DLD1 (cell line): ENCODE measurements around the gene NFYA.
"Not testable (repeated sequence)": the region's sequence is repeated elsewhere in the genome, so short reads cannot be mapped to it uniquely, and the experiment has no call there.

ENCODE experiments used
- in situ Hi-C: cut with HindIII; loops from 2 replicates; pipeline ENCODE4 v1.10.0; 2017; ENCODE audit warnings: low sequenced_read_pairs

NFYA gene

DNA sequence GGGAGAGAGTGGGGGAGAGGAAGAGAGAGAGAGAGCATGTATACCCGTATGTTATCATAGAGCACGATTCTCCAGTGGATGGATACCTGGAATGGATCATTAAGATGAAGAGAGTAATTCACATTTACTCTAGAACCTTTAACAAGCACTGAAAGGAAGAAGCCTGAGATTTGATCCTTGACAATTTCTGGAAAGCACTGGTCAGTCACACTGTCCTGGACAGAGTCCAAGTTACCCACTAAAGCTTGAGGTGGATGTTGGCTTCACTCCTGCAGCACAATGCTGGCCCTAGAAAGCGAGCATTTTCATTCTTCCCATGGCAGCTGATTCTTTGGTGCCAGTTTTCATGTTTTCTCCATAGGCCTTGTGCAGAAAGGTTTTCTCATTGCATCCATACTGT is 25.6 kb downstream of the NFYA start:
- in situ Hi-C loops = loop anchor here (25.0 kb wide), 1 partner anchor 89 kb away; no protein-coding TSS in a partner anchor

DNA sequence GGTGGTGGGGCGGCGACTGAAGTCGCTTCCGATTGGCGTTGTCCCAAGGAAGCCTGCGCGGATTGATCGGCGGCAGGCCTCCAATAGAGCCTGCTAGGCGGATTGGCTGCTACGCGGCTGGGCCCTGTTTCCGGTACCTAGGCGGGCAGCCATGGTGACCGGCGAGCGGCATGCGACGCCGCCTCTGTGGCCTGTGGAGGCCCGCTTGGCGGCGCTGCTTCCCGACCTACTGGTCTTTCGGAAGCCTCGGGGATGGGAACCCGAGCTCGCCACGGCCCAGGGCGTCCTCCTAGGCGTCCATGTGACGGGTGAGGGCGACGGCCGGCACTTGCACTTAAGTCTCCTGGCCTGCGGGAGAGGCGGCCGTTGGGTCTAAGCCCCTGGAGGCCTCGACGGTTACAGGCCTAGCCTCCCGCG is 28.1 kb downstream of the NFYA start:
- in situ Hi-C loops = no loop called here

DNA sequence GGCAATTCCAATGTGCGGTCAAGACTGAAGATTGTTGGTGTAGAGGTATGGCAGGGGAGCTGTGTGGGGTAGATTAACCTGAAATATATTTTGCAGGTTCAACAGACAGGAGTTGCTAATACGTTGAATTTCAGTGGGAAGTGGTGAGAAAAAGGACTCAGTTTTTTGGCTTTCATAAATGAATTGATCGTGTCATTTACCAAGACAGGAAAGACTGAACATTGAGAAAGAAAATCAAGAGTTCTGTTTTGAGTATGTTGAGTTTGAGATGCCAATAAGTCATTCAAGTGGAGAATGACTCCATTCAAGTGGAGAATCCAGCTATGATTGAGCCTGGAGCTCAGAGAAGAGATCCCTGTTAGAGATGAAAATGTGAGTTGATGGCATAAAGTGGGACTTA is 31.1 kb downstream of the NFYA start:
- in situ Hi-C loops = no loop called here

DNA sequence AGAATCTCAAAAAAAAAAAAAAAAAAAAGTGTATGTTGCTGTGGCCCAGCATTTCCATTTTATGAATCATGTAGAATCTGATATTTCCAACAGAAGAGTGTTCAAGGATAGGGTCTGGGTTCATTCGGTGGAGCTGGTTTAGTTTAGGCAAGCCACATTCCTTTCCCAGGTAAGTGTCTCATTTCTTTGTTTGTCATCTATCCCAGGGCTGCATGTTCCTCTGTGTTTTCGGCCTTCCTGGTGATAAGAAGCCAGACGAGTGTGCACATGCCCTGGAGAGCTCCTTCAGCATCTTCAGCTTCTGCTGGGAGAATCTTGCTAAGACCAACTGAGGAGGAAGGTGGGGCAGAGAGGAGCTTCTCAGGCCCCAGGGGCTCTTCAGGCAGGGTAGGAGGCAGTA is 38.2 kb downstream of the NFYA start:
- in situ Hi-C loops = no loop called here

DNA sequence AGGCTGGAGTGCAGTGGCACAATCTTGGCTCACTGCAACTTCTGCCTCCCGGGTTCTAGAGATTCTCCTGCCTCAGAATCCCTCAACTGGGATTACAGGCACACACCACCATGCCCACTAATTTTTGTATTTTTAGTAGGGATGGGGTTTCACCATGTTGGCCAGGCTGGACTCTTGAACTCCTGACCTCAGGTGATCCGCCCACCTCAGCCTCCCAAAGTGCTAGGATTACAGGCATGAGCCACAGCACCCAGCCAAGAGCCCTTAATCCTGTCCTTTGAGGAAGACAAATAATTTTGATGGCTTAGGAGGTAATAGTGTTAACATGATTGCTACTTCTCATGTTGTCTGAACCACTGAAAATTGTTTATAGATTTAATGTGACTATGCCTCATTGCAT is 42.3 kb downstream of the NFYA start:
- in situ Hi-C loops = not testable (repeated sequence)

DNA sequence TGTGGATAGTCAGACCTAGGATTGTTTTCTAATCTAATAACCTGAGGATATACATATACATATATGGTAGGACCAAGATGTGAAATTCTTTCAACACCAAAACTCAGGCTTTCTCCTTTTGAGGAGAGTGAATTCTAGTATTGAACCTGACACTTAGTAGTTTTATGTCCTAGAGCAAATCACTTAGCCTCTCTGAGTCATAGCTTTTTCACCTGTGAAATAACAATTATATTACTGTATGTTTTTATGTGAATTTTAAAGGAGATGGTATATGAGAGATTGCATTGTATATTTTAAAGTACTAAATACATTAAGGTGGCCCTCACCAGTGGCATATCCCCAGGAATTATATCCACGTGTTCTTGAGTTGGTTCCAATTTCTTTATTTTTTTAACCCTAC is 46.7 kb downstream of the NFYA start:
- in situ Hi-C loops = no loop called here

DNA sequence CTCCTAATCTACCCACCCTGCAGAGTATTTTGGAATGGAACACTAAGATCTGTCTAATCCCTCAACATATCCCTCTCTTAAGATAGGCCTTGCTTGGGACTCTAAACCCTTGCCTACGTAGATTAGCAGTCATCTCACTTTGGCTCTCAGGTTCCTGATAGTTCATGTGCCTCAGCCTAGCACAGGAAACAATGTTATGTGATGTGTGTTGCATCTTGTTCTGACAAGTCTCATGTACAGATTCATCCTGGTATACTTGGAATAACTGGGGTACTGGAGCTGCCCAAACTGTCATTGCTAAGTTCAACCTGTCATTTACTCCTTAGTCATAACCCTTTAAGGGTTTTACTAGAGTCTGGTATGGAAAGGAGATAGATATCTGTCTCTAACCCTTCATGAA is 47.3 kb downstream of the NFYA start:
- in situ Hi-C loops = no loop called here

DNA sequence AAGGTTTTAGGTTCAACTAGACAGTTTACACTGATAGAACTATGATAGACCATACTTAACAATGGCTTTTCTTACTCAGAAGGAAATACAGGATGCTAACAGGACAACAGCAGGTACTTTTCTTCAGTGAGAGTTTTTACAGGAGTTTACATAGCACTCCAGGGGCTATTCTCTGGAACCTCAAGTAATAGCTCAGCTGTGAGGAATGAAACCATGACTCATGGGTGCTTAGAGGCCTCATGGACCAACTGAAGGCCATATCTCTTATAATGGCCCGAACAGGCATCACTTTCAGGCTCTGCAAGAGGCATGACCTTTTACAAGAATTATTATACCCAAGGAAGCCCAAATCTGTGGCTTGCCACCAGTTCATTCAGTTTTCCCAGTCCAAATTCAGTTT is 49.6 kb downstream of the NFYA start:
- in situ Hi-C loops = no loop called here

DNA sequence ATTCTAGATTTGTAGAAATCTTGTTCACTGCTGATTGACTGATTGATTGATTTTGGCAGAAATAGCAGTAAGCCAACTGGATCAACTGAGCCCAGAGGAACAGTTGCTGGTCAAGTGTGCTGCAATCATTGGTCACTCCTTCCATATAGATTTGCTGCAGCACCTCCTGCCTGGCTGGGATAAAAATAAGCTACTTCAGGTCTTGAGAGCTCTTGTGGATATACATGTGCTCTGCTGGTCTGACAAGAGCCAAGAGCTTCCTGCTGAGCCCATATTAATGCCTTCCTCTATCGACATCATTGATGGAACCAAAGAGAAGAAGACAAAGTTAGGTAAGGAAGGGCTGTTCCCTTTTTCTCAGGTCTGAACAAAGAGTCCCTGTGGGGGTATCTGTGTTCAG is 50.1 kb downstream of the NFYA start:
- in situ Hi-C loops = no loop called here

DNA sequence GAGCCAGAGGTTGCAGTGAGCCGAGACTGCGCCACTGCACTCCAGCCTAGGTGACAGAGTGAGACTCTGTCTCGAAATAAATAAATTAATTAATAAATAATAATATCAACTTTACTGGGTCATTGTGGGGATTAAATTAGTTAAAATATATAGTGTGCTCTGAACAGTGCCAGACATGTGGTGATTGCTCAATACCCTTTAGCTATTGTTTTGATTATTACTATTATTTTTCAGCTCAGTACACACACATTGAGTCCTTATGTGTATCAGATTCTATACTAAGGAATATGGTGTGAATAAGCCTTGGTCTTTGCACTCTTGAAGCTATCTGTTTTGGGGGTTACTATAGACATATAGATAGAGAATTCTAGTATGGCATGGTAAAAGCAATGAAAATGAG is 52.5 kb downstream of the NFYA start:
- in situ Hi-C loops = no loop called here

DNA sequence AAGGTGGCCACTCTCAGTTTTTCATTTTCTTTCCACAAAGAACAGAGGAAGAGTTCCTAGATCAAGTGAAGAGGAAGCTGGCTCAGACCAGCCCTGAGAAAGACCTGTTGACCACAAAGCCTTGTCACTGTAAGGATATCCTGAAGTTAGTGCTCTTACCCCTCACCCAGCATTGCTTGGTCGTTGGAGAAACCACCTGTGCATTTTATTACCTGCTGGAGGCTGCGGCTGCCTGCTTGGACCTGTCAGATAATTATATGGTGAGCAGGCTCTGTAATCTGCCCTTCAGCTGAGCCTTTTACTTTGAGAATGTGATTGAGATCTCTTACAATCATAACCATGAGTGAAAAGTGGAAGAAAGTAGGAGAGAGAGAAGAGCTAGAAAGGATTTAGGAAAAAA is 59.5 kb downstream of the NFYA start:
- in situ Hi-C loops = no loop called here

DNA sequence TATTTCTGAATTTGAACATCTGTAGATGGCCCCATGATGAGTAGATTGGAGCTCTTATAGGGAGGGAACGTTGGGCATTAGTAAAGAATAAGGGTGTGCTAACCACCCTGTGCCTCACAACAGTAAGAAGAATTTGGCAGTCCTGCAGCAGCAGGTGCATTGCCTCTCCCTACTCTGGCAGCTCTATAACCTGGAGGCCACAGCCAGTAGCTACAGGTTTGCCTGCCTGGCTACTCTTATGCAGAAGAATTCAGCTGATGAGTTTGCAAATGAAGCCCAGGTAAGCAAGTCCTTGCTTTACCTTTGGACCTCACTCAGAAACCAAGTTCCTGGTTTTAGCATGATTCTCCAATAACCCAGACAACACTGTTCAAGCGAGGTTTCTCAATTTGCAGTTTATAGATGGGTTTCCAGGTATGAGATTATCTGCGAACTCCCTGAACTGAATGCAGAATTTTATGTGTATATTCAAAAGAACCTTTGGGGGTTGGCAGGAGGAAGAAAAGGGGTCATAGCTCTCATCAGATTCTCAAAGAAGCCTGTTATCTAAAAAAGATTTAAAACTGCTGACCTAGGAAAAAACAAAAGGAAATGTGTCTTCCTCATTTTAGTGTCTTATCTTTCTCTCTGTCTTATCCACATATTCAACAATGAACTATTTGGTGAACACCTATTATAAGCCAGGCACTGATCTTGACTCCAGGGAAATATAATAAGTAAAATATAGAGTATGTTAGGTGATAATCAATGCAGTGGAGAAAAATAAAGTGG is 62.5 kb downstream of the NFYA start:
- in situ Hi-C loops = no loop called here

DNA sequence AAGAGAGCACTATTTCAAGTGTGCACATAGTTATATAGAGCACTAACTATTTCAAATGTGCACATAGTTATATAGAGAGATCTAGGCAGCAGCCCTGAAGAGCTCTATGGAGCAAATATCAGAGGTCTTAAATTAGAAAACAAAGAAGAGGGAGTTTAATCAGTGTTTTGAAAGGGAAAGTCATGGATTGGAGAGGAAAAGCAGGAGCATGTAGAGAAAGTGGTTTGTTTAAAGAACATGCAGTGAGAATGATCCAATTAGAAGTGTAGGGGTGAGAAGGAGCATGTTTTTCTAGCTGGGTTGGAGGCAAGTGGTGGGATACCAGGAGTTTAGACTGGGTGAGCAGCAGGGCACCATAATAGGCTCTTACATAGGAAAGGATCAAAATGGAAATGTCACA is 64.1 kb downstream of the NFYA start:
- in situ Hi-C loops = no loop called here

DNA sequence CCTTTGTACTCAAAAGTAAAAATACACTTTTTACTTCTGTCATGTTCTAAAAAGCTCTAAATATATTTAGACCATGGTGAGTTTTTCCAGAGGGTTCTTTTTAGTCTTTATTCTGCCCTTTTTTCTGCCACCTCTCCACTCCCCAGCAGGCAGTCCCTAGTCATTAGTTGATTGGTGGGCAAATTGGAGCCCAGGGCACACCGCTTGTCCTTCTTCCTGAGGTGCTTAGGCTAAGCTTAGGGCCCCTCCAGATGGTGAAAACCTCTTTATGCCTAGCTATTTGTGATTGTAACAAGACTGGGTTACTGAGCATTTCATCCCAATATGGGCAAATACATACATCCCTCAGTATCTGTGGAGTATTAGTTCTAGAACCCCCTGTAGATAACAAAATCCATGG is 75.1 kb downstream of the NFYA start:
- in situ Hi-C loops = no loop called here
